ENCODE data around the gene DDI1.
"Not testable (repeated sequence)": the region's sequence is repeated elsewhere in the genome, so short reads cannot be mapped to it uniquely, and the experiment has no call there.

Gene DDI1

GRCh38 chr11:104041792-104042191 lies 5.4 kb downstream of the DDI1 start:
- no peak for DNase-seq (ENCODE audit: low read depth in 3 of 3)

- no peak for DNase-seq (ENCODE audit: low read depth in 3 of 3)
Measured at GRCh38 chr11:104043142-104043541, 6.7 kb downstream of the DDI1 start.

GRCh38 chr11:104043678-104044239 lies 7.3 kb downstream of the DDI1 start:
- no peak for DNase-seq (ENCODE audit: low read depth in 3 of 3)

DNA sequence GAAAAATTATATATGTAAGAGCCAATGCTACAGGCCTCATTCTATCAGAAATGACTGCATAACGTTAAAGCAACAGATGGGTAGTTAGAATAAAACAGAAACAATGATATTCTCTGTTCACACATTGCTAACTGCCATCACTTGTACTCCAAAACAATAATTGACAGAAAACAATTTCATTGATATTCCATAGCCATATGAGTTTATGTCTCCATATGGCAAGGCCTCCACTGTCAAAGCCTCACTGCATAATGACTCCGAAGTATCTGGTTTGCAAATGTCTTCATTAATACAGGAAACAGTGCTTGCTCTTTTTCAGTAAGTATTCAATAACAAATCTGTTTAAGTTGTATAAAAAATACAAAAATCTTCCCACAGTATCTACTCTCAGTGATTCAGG lies 9.9 kb downstream of the DDI1 start:
- DNase-seq (ENCODE audit: low read depth in 3 of 3): no peak

- DNase-seq (ENCODE audit: low read depth in 3 of 3): not testable (repeated sequence)
Measured at GRCh38 chr11:104046858-104047257, 10.4 kb downstream of the DDI1 start.

DNA sequence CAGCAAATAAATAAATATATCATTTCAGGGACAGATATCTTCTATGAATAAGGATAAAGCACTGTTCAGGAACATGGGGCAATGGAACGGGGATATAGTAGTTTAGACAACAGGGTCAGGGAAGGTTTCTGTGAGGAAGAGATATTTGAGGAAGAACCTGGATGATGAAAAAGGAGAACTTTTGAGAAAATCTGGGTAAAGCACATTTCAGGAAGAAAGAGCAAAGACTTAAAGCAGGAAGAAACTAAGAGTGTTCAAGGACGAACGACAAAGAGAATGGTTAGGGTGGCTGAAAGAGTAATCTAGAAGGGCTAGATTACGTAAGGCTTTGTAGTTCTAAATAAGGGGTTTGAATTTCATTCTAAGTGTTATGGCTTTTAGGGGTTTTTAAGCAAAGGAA lies 12.7 kb downstream of the DDI1 start:
- DNase-seq (ENCODE audit: low read depth in 3 of 3): no peak

- DNase-seq (ENCODE audit: low read depth in 3 of 3): no peak
Measured at GRCh38 chr11:104051778-104052177, 15.3 kb downstream of the DDI1 start.

- DNase-seq (ENCODE audit: low read depth in 3 of 3): no peak
Measured at GRCh38 chr11:104053743-104054478, 17.5 kb downstream of the DDI1 start.

DNA sequence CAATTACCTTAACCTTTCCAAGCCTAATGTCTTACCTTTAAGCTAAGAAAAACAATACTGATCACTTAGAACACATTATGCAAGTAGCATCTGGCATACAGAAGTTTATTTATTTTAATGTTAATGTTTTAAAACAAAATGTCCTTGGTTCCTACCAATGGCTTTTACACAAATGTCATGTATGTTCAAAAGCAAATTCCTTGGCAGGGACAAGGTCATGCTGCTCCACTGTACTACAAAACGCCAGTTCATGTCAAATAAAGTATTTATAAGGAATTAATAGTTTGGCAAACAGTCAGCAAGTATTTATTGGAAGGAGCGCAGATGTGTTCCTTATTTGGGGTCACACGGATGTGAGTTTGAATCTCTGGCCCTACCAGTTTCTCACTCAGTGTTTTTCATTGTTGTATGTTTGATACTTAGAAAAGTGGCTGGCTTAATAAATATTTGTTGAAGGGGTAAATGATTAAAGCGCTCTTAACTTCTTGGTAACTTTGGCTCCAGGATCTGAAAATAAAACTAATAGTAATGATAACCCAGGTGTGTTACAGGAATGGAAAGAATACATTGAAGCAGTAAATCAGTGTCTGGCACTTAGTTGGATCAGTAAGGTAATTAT lies 18.6 kb downstream of the DDI1 start:
- DNase-seq (ENCODE audit: low read depth in 3 of 3): no peak

- DNase-seq (ENCODE audit: low read depth in 3 of 3): no peak
Measured at GRCh38 chr11:104055596-104055995, 19.2 kb downstream of the DDI1 start.

- DNase-seq (ENCODE audit: low read depth in 3 of 3): no peak
Measured at GRCh38 chr11:104057908-104058307, 21.5 kb downstream of the DDI1 start.

DNA sequence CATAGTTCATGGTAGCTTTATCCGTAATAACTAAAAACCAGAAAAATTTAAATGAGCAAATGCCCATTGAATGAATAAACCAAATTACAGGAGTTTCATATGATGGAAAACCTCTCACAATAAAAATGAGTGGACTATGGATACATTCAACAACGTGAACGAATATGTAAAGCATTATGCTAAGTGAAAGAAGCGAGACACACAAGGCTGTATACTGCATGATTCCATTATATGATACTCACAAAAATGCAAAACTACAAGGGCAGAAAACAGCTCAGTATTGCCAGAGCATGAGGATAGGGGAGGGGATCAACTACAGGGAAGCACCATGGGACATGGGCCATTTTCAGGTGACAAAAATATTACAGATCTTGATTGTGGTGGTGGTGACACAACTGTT lies 22.2 kb downstream of the DDI1 start:
- DNase-seq (ENCODE audit: low read depth in 3 of 3): no peak

DNA sequence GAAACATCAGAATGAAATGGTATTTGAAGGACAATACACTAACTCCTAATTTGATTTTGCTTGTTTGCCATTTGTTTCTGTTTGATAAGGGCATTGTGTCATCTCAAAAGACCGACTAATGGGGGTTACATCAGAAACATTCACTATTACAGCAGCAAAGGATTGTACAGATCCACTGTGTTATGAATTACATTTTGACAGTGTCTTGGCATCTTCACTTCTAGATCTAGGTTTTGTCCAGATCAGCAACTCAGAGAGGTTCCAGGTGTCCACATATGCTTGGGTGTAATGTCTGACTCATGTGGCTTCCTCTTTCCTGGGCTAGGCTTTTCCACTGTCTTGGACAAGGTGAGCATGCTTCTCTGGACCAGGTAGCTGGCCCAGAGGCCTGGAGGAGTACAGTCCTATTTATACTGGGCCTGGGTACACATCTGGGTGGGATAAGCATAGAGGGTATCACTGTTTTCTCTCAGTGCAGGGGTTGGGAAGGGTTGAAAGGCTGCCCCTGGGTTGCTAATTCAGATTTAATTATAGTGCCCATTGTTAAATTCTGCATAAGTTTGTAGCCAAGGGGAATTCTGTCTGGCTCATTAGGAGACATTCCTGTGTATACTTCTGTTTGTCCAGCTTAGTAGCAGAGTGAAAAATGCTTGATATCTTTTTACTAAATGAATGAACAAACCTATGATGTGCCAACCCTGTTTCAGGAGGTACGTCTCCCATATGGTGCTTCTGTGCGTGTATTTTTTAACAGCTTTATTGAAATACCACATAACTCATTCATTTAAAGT lies 23.8 kb downstream of the DDI1 start:
- DNase-seq (ENCODE audit: low read depth in 3 of 3): no peak

DNA sequence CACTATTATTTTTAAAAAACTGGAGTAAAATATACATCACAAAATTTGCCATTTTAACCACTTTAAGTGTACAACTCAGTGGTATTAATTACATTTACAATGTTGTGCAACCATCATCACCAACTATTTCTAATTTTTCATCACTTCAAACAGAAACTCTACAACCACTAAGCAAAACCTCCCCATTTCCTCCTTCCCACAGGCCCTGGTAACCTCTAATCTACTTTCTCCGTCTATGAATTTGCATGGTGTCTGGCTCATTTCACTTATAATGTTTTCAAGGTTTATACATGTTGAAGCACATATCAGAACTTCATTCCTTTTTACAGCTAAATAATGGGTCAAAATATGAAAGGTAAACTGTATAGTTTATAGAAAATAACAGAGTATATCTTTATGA lies 24.4 kb downstream of the DDI1 start:
- DNase-seq (ENCODE audit: low read depth in 3 of 3): no peak

GRCh38 chr11:104061853-104062521 lies 25.5 kb downstream of the DDI1 start:
- DNase-seq (ENCODE audit: low read depth in 3 of 3): no peak

DNA sequence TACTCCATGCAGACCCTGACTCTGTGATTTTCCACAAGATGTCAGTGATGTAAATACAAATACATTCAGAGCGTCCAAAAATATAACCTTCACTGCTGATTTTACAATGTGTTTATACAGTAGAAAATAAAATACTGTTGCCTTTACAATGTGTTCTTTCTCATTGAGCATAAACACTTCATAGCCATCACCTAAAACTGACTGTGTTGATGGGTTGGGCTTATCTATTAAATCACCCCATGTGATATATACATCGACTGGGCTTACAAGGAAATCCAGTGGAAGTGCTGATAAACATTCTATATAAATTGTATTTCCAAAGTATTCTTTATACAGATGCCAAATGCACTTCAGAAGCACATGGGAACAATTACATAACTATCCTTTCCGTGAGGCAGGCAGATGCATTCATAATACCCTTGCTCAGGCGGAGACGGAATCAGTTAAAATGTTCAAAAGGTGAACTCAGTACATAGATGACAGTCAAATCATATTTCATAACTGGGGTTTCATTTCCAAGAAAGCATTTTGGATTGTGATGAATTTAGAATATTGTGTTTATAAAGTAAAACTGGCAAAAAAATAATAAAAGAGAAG lies 27.7 kb downstream of the DDI1 start:
- DNase-seq (ENCODE audit: low read depth in 3 of 3): no peak

GRCh38 chr11:104067534-104067933 lies 31.1 kb downstream of the DDI1 start:
- no peak for DNase-seq (ENCODE audit: low read depth in 3 of 3)

- no peak for DNase-seq (ENCODE audit: low read depth in 3 of 3)
Measured at GRCh38 chr11:104073950-104074705, 37.7 kb downstream of the DDI1 start.

DNA sequence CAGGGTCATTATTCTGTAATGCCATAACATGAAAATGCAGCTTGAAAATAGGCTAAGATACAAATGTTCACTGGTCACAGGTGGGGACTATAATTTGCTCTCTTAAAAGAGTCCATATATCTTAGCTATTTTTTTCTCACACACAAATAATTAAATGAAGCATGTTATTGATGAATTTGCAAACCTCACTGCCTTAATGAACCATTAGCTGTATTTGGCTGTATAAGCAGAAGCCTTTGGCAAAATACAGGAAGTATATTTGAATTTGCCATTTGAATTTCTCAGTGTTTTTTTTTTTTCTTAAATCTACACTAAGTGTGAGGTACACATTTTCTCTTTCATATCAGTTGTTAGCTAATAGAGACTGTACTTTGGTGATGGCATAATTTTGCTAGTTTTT lies 38.7 kb downstream of the DDI1 start:
- DNase-seq (ENCODE audit: low read depth in 3 of 3): no peak

- DNase-seq (ENCODE audit: low read depth in 3 of 3): no peak
Measured at GRCh38 chr11:104075706-104076105, 39.3 kb downstream of the DDI1 start.

- no peak for DNase-seq (ENCODE audit: low read depth in 3 of 3)
Measured at GRCh38 chr11:104076455-104076854, 40.0 kb downstream of the DDI1 start.
